ENCODE results near the gene DLX5. TPM values are rescaled to one million over a fixed set of nuclear protein-coding genes. Genes with fewer than 3 reads are reported as not detected.

Gene DLX5
- total RNA-seq, 1 experiment from 2014 or later = not detected

DNA sequence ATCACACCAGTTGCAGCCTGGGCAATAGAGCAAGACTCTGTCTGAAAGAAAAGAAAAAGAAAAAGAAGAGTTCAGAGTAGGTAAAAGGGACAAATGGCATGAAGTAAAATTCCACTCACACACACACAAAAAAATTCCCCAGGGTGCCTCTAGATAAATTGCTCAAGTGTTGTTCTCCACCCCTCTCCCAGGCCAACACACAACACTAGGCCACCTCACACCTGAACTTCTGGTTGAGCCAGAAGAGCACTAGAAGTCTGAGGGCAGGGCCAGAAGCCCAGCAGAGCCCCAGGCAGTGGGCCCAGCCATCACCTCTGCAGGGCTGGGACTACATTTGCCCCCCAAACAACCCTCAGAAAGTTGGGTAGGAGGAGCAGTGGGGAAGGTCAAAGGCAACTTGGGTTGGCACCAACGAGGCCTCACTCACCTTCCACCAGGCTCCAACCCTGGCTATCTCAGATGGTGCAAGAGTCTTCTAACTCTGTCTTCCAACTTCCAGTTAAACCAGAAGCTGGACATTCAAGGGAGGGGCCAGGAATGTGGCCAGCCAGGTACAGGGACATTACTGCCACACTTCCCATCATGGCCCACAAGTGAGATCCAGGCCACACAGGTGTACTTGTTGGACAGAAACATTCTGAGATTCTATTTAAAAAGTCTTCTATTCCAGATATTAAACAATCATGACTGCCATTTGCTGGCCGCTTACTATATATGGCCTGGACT lies 44.9 kb downstream of the DLX5 start:
- CTCF ChIA-PET = no interaction called here
- POLR2A ChIA-PET (ENCODE audit: unreplicated experiment) = no interaction called here
- Histone ChIP-seq H3F3A (ENCODE audit: insufficient read depth, low read depth) (no peaks in the 10 kb centered on the region), H3K4me3 (no peak overlapping the region), H3K4me2 (no peak overlapping the region), H3K36me3 (ENCODE audit: low read depth) (no peaks in the 10 kb centered on the region), H3K9me2 (ENCODE audit: insufficient read depth) (no peaks in the 10 kb centered on the region), H3K9me3 (ENCODE audit: insufficient read depth, low read depth) (no peaks in the 10 kb centered on the region), H3K4me1 (replicated peaks; ENCODE audit: insufficient read depth) (peaks cover 19% of the 10 kb centered on the region), H4K20me1 (ENCODE audit: insufficient read depth) (no peaks in the 10 kb centered on the region), H3K79me2 (ENCODE audit: low read depth) (no peaks in the 10 kb centered on the region), H3K27ac (no peak overlapping the region), H3K27me3 (ENCODE audit: insufficient read depth, low read depth) (no peaks in the 10 kb centered on the region), H2AFZ (no peak overlapping the region)
- BruUV-seq (replicated peaks) = no TSS peak
- no peak for DNase-seq
- TF ChIP-seq, protein P1, sequence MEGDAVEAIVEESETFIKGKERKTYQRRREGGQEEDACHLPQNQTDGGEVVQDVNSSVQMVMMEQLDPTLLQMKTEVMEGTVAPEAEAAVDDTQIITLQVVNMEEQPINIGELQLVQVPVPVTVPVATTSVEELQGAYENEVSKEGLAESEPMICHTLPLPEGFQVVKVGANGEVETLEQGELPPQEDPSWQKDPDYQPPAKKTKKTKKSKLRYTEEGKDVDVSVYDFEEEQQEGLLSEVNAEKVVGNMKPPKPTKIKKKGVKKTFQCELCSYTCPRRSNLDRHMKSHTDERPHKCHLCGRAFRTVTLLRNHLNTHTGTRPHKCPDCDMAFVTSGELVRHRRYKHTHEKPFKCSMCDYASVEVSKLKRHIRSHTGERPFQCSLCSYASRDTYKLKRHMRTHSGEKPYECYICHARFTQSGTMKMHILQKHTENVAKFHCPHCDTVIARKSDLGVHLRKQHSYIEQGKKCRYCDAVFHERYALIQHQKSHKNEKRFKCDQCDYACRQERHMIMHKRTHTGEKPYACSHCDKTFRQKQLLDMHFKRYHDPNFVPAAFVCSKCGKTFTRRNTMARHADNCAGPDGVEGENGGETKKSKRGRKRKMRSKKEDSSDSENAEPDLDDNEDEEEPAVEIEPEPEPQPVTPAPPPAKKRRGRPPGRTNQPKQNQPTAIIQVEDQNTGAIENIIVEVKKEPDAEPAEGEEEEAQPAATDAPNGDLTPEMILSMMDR (conservative IDR thresholded peaks at IDR 0.05) = no peak
- TF ChIP-seq EZH2 (IDR thresholded peaks at IDR 0.05; ENCODE audit: low read depth) = no peak
- intact Hi-C loops (cut with micrococcal nuclease; ENCODE audit: unreplicated experiment) = no loop called here

DNA sequence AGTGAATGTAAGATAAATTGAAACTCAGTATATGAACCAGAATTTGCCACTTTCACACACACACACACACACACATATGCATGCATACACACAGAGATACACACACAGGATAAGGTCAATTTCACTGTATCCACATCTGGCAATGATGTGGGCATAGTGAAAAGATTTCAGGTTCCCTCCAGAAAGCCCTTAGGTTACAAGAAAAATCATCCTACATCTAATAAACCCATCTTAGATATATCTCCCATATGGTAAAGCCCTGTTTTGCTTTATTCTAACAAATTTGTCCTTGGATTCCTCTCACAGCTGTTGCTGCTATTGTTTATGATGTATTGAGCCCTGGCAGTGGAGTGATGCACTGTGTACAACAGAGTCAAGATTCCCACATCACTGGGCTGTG lies 47.2 kb downstream of the DLX5 start:
- no peak for DNase-seq
- CTCF ChIA-PET = no interaction called here
- H3K36me3 ChIP-seq (ENCODE audit: low read depth) = no peaks in the 10 kb centered on the region
- no peak overlapping the region for H3K4me3 ChIP-seq
- intact Hi-C loops (cut with micrococcal nuclease; ENCODE audit: unreplicated experiment) = no loop called here
- H3K27me3 ChIP-seq (ENCODE audit: insufficient read depth, low read depth) = no peaks in the 10 kb centered on the region
- no peaks in the 10 kb centered on the region for H3K9me2 ChIP-seq (ENCODE audit: insufficient read depth)
- no peaks in the 10 kb centered on the region for H3K79me2 ChIP-seq (ENCODE audit: low read depth)
- POLR2A ChIA-PET (ENCODE audit: unreplicated experiment) = no interaction called here
- no peak for TF ChIP-seq EZH2 (IDR thresholded peaks at IDR 0.05; ENCODE audit: low read depth)
- TF ChIP-seq, protein P1 (conservative IDR thresholded peaks at IDR 0.05) = no peak
- no peak overlapping the region for H2AFZ ChIP-seq
- H3K27ac ChIP-seq = no peak overlapping the region
- no peaks in the 10 kb centered on the region for H3K9me3 ChIP-seq (ENCODE audit: insufficient read depth, low read depth)
- H3K4me2 ChIP-seq = no peak overlapping the region
- no peaks in the 10 kb centered on the region for H3F3A ChIP-seq (ENCODE audit: insufficient read depth, low read depth)
- BruUV-seq (replicated peaks) = no TSS peak
- H4K20me1 ChIP-seq (ENCODE audit: insufficient read depth) = no peaks in the 10 kb centered on the region
- peaks cover 10% of the 10 kb centered on the region for H3K4me1 ChIP-seq (replicated peaks; ENCODE audit: insufficient read depth)

DNA sequence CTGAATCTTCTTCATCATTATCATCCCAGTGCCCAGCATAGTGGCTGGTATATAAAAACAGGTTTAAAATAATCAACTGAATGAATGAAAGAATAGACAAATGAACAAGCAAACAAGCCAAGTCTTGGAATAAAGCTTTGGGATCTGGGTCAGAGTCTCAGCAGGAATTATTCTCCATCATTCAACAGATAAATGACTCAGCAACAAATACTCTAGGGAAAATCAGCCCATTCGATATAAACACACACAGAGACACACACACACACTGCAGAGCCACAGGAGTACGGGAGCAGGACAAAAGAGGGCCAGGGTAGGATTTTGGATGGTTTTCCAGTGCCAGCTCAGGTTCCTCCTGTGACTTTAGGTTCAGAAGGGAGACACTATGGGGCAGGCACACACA lies 48.5 kb downstream of the DLX5 start:
- H3K4me2 ChIP-seq = no peak overlapping the region
- H2AFZ ChIP-seq = no peak overlapping the region
- BruUV-seq (replicated peaks) = no TSS peak
- H3K27ac ChIP-seq = no peak overlapping the region
- 0 out of 2 replicates have a peak, but pooled peaks cover 9% of the 10 kb centered on the region for H3K4me1 ChIP-seq (replicated peaks; ENCODE audit: insufficient read depth)
- CTCF ChIA-PET = no interaction called here
- no peaks in the 10 kb centered on the region for H3K79me2 ChIP-seq (ENCODE audit: low read depth)
- intact Hi-C loops (cut with micrococcal nuclease; ENCODE audit: unreplicated experiment) = no loop called here
- no peak overlapping the region for H3K4me3 ChIP-seq
- no peaks in the 10 kb centered on the region for H3F3A ChIP-seq (ENCODE audit: insufficient read depth, low read depth)
- H3K27me3 ChIP-seq (ENCODE audit: insufficient read depth, low read depth) = no peaks in the 10 kb centered on the region
- no peaks in the 10 kb centered on the region for H3K9me2 ChIP-seq (ENCODE audit: insufficient read depth)
- TF ChIP-seq EZH2 (IDR thresholded peaks at IDR 0.05; ENCODE audit: low read depth) = no peak
- TF ChIP-seq, protein P1 (conservative IDR thresholded peaks at IDR 0.05) = no peak
- DNase-seq = no peak
- H4K20me1 ChIP-seq (ENCODE audit: insufficient read depth) = no peaks in the 10 kb centered on the region
- POLR2A ChIA-PET (ENCODE audit: unreplicated experiment) = no interaction called here
- H3K36me3 ChIP-seq (ENCODE audit: low read depth) = no peaks in the 10 kb centered on the region
- no peaks in the 10 kb centered on the region for H3K9me3 ChIP-seq (ENCODE audit: insufficient read depth, low read depth)
